ENCODE results near the gene XXYLT1.

XXYLT1 gene

DNA sequence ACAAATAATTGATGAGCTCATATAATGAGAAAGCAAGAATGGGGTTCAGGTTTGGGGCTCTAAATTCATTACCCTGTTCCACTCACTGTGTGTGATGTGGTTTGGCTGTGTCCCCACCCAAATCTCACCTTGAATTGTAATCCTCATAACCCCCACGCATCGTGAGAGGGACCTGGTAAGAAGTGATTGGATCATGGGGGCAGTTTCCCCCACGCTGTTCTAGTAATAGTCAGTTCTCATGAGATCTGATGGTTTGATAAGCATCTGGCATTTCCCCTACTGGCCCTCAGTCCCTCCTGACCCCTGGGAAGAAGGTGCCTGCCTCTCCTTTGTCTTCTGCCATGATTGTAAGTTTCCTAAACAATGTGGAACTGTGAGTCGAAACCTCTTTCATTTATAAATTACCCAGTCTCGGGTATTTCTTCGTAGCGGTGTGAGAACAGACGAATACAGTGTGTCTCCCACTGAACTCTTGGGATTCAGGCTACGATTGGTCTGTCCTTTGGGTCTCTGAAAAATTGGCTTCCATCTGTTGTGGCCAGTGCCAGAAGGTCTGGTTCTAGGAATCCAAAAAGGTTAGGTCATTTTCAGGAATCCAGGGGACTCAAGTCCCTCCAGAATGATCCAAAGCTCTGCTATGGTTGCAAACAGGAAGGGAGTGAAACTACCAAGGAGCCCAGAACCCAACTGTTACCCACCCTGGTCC, 87.7 kb downstream of the XXYLT1 start:
- DNase-seq, result no peak

DNA sequence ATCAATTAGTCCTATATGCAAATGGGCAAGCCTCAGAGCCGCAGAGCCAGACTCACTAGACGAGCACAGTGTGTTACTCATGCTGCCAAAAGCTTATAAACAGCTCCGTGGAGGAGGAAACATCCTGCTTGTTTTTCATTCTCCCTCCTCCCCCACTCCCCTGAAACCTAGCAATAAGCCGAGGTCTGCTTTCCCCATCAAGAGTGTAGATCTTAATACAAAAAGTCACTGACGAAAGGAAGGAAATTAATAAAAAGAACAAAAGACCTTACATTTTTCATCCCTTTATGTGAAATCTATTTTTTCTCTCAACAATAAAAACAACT, 88.5 kb downstream of the XXYLT1 start:
- DNase-seq, result no peak

DNA sequence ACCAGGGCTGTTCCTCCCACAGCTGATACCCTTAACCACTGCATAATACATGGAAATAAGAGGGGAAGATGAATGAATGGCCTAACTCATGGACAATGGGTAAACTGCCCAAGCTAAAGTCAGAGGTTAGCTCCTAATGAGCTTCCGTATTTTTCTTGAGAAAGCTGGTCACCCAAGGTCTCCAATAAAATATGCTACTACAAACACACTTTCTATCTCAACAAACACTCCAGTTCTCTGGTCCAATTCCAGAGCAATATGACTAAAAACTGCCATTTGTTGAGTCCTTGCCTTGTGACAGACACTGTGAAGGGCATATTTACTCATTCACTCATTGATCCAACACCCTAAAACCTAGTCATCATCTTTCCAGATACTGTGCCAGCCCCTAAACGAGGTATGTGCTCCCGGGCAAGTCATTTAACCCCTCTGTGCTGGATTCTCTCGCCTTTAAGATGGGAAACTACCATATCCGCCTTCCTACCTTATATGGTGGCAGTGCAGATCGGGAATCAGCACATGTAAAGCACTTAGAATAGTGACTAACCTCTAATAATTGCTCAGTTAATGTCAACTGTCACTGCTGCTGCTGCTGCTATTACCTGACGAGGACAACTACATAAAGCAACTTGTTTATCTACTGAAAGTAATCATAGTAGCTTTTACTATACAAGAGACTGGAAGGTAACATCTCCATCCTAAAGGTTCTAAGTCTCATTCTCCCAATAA, 89.1 kb downstream of the XXYLT1 start:
- no peak for DNase-seq

DNA sequence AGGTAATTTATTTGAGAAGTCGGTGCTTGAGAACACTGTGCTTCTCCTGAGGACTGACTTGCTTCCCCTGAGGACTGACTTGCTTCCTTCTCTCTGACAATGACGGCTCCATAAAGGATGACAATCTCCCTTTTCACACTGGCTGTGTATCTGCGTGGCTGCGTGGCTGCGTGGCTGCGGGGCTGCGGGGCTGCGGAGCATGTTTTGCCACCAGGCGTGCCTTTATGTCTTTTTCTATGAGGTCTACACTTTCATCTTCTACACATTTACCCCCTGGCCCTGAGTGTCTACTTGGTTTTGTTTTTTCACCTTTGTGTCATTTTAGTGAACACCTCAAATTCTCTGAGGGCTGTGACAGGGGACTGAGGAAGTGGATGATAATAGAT, 89.9 kb downstream of the XXYLT1 start:
- DNase-seq, result no peak

DNA sequence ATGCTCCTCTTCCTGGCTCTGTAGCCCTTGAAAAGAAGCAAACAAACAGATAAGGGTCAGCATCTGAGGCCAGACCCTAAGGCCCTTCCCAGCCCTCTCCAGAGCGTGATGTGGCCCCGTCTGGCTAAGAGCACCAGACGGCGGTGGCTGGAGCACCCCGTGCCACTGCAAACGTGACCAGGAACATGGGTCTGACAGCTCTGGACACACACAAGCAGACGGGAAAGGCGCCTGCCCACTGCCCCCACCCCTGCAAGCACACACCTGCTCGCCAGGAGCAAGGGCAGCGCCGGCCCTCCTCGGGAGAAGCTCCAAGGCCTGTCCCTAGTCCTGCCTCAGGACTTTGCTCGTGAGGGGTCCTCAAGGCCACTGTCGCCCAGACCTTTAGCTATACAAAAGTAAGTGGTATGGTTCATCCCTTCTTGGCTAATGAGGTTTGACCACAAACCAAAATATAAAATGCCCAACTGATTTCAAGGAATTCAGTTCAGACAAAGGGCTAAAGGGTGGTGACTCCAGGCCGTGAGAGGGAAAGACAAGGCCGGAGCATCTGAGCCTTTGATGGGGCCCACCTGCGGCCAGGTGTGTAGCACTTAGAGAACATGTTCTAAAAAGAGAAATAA, 90.4 kb downstream of the XXYLT1 start:
- no peak for DNase-seq

DNA sequence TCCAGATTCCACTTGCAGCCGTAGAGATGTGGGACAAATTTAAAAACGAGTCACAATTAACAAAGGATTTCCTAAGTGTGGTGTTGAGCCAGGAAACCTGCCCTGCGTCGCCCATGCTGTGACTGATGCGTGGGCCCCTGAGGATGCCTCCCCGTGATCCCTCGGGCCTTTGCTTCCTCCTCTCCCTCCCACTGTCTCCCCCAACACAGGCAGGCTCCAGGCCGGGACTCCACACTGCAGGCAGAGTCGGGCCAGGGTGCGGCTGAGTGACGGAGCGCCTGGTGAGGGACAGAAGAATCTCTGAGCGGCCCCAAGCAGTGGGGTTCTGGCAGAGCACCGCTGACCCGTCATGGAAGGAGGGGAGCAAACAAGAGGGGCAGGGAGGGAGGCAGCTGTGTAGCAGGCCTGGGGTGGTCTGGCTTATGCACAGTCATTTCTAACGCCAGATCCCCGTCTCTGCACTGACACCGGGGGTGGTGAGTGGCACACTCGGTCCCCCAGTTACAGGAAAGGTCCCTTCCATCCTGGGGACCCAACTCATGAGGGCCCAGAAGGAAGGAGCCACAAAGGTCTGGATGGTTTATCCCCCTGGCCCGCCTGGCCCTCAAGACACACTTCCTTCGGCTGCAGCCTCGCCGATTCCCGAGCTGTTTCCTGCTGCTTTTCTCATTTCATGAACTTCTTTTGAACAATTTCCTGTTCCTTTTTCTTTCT, 91.0 kb downstream of the XXYLT1 start:
- DNase-seq, result no peak

DNA sequence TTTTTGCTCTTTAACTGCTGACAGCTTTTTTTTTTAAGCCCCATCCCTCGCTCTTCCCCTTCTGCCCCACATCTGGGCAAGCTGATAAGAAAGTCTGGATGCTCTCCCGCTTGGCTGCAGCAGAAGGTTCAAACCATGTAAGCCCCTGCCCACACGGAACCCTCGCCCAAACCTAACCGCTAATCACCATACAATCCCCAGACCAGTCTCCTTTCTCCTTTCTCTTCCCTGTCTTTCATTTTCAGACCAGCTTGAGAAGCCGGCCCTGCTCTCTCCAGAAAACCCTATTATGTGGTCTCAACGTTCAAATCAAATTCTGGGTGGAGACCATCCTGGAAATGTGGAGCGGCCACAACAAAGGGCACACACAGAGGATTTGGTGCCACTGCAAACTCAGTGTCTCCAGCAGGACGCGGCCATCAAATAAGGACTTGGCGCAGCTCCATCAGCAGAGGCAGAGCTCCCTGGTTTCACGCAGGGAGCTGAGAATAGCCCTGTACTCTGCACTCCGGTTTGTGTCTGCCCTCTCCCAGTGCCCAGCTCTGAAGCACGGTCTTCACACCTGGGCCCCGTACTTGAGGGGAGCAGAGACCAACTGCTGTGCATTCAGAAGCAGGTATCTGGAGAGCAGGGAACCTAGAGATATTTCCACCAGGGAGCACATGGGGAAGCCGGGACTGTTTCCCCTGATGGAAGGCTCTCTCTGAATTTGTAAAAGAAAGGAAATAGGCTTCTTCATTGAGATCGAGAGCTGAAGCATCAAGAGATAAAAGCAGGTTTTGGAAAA, 92.6 kb downstream of the XXYLT1 start:
- DNase-seq, result no peak

DNA sequence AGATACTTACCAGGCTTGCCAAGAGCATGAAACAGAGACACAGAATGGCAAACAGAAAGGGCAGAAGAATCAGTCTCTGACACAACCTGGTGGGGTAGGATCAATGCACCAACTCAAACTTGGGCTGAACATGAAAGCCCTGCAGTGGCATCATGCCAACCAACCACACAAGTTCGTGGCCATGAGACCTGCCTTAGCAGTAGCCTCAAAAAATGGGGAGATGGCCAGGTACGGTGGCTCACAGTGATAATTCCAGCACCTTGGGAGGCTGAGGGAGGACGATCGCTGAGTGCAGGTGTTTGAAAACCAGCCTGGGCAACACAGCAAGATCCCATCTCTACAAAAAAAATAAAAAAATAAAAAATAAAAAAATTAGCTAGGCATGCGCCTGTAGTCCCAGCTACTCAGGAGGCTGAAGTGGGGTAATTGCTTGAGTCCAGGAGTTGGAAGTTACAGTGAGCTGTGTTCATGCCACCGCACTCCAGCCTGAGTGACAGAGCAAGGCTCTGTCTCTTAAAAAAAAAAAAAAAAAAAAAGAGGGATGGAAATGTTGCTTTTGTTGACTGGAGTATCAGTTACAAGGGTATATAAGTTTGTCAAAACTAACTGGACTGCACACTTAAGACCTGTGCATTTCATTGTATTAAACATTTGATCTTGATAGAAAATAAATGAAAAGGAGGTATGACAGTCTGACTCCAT, 93.4 kb downstream of the XXYLT1 start:
- no peak for DNase-seq

DNA sequence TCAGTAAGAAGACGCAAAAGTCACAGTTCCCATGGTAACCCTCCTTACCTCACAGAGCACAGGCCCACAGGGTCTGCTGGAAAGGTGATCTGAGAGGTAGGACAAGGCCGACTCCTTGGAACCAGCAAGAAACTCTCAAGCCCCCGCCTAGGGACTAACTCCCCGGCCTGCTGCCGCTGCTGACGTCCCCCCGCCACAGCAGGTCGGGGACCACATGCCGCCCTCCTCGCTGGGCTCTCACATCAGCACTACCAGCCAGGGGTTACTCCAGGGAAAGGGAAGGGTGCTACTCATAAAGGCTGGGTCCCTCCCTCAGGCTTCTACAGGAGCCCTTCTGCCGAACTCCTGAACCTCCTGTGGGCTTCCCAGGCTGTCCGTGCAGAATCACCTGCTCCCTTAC, 94.2 kb downstream of the XXYLT1 start:
- no peak for DNase-seq

DNA sequence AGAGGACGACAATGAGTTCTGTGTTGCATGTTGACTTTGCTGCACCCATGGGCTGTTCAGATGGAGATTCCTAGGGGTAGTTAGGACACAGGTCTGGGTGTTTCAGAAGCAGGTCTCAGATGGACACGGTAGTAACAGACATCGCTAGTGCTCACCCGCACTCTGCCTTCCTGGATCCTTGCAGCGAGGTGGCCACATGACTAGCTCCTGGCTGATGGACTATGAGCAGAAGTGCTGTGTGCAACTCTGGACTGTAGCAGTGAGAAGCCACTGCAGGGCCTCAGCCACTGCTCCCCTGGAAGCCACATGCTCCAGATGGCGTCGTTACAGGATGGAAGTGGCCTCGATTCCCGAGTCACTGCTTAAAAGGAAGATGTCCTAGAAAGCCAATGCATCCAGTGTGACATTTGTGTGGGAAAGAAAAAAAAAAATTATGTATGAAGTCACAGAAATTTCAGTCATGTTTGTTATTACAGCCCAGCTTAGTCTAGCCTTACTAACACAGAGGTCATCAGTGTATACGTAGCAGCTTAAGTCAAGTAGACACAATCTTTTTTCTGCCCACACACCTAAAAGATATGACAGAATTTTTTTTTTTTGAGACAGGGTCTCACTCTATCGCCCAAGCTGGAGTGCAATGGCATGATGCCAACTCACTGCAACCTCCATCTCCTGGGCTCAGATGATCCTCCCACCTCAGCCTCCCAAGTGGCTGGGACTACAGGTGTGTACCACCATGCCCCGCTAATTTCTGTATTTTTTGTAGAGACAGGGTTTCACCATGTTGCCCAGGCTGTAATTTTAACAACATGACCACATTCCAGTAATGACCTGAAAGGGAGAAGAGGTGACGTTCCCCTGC, 95.3 kb downstream of the XXYLT1 start:
- DNase-seq, result no peak

DNA sequence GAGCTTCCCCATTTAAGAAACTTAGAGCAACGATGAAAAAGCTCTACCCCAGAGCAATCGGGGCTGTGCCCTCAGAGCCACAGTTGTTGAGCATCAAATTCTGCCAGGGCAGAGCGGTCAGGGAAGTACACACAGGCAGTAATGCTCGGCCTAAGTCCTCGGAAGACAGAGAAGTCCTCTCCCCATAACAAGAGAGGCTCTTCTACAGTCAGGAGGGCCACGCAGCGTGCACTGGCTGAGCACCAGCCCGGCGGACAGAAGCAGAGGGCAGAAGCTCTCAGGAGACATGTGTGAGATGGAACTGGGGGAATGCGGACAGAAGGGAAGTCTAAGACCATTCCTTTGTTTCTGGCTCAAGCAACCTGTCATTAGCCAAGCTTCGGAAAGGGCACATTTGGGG, 95.9 kb downstream of the XXYLT1 start:
- no peak for DNase-seq

DNA sequence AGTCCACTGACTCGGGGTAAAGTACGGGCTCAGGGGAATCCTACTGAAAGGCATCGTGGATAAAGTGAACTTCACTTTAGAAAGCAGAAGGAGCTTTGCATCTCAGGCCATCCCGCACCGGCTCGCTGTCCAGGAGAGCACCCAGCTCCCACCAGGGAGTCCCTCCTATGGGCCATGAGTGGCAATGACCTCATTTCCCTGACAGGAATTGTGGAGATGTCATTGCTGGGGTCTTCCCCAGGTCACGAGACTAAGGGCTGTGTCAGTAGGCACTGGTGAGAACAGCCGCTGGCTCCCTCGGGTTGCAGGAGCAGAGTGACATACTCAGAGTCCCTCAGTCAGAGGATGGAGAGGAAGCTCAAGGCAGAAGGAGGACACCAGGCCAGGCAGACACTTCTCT, 97.3 kb downstream of the XXYLT1 start:
- no peak for DNase-seq

DNA sequence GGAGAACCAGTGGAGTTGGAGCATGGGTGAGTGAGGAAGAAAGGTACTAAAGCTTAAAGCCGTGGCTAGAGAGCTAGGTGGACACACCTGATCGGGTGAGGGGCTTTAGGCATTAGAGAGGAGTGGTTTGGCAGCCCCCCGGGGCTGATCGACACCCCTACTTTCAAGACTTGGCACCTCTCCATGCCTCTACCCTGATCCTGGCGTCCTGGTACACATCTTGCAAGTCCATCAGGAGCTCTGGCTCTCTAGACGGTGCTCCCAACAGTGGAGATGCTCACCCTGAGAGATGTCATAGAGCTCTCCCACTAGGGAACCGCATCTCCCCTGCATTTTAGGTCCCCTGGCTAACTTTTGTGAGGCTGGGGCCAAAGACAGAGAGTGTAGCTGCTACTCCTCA, 98.1 kb downstream of the XXYLT1 start:
- no peak for DNase-seq

DNA sequence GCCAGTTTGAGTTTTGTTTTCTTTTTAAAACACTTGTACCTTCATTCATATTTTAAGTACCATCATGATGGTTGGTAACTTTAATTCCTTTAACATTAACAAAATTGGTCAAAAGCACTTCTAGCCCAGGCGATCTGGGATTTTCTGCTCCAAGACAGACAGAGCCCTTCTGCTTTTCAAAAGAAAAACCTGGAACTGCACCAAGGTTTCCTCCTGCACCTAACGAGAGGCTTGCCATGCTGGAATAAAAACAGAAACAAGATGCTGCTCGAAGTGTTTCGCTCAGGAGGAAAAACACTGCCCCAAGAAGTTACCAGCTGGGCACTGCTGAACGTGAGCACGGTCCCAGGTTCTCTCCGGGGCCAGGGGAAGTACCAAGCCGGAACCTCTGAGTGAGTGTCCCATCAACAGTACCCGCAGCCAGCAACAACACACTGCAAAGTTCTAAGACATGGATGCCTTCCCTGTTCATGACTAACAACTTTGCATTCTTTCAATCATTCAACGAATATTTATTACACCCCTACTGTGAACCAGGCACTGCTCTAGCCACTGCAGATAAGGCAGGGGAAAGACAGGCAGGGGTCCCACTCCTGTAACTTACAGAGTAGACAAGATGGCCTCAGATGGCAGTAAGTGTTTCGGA, 98.8 kb downstream of the XXYLT1 start:
- DNase-seq, result no peak

DNA sequence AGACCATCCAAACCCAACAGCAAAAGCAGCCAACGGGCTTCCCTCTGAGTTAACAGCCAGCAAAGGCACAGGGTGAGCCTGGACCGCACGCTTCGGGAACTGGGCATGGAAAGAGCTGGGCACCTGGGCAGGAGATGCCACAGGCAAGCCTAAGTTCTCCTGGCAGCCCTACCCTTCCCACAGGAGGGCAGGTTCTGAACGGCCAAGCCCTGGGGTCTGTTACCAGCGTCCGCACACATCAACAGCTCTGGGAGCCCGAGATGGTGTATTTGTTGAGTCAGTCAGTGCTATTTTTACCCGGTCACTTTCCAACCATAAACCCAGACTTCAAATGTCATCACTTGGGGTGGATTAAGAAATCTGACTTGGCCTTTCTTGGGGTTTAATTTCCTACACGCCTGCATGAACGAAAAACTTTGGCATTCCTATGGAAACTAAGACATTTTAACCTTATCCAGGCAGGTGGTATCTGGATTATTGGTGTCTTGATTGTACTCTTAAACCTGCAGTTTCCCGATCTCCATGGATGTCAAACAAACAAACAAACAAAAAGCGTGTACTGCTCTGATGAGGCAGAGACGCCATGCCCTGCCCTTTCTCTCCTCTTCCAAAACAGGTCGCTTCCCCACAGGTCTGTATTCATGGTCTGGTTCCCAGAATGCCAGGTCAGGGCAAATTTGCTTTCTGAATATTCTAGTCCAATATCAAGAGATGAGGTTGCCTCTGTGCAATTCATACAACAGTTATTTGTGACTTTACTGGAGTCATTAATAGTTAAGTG, 99.7 kb downstream of the XXYLT1 start:
- no peak for DNase-seq

DNA sequence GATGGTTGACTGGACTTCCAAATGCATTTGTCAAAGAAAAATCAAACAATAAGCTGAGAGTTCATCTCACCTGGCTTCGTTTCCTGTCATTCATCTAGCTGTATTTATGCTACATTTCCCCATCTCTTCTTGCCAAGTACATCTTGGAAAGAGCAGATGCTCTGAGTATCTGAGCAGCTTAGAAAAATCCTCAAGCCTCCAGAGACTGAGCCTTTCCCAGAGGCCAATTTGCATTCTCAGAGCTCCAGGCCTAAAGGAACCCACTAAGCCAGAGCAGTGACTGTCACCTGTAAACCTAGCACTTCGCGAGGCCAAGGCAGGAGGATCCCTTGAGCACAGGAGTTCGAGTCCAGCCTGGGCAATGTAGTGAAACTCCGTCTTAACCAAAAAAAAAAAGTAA, 100.5 kb downstream of the XXYLT1 start:
- no peak for DNase-seq

DNA sequence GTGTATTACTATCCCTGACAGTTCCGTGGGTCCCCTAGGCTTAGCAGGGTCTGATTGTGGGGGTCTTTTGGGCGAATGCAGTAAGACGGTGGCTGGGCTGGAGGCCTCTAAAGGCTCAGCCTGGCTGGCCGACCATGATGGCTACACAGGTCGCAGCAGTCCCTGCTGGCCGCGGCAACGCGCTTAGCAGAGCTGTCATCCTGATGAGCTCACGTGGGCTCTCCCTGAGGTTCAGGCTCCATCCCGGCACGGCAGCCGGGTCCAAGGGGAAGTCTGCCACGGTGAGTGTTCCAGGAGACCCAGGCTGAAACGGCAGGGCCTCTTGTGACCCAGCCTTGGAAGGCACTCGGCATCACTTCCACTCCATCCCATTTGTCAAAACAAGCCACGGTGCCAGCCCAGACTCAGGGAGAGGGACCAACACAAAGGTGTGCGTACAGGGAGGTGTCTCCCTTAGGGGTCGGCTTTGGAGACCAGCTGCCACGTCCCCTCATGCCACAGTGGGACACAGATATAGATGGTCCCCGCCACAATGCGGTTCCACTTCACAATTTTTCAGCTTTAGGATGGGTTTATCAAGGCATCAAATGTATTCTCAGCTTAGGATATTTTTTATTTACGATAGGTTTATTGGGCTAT, 101.8 kb downstream of the XXYLT1 start:
- DNase-seq, result no peak

DNA sequence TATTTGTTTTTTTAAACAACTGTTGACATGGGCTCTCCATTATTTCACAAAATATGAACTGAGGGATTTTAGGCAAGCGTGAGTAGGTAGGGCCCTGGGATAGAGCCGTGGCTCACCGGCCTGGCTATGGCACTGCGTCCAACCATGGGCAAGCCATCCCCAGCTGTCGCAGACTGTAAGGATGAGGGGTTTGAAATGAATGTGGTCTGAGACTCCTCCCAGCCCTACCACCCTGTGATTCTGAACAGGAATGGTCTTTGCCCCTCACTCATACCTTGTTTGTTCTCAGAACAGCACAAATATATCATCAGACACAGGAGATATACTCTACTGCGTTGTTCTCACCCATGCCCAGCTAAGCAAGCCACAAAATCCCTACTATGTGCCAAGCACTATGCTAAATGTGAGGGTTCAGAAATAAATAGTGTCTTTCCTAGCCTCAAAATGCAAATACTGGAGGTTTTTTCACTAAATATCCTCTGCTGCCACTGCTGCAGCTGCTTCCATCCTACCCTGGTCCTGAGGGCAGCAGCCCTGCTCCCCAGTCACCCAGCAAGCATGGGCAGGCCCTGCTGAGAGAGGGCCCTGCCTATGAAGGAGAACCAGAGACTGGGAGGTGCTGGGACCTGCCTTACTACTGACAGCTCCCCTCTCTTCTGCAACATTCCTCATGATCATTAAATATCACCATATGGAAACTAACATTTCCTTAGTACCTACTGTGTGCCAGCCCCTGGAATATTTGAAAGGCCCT, 102.8 kb downstream of the XXYLT1 start:
- DNase-seq, result no peak

DNA sequence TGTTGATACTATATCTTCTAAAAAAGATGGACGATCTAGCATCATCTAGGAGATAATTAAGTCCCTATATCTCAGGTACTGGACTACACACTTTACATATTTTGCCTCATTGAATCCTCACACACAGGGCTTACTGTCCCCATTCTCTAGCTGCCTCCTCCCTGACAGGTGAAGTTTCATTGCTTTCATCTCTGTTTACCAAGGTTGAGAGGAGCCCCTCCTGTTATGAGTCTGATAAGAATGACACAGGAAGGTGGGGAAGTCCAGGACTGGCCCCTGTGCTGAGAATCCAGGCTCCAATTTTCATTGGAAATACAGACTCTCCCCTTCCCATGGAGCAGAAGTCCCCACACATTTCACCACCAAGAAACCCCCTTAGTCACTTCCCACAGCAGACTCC, 105.2 kb downstream of the XXYLT1 start:
- no peak for DNase-seq
